Measurements from ENCODE around the gene AKTIP. TPM values are rescaled to one million over a fixed set of nuclear protein-coding genes. Genes with fewer than 3 reads are reported as not detected.

Gene AKTIP
- total and polyA plus RNA-seq, 2 of the 4 experiments (the other 2 are of a cell fraction): 17.7 to 19.9 TPM

GRCh38 chr16:53537626-53538025 is 34.6 kb upstream of the AKTIP start:
- no peak overlapping the region for H2BK120ac ChIP-seq (ENCODE audit: low read depth, low read length)

More at GRCh38 chr16:53537626-53538025, 34.6 kb upstream of the AKTIP start:
- dilution Hi-C loops (cut with HindIII; ENCODE audit: low sequenced_read_pairs, unreplicated experiment) (no loop called here), intact Hi-C loops (cut with micrococcal nuclease) (no loop called here), in situ Hi-C loops (cut with MboI; ENCODE audit: low sequenced_read_pairs) (no loop called here)
- H2AFZ ChIP-seq (replicated peaks; ENCODE audit: low read length, poor library complexity): no peak overlapping the region
- ChIA-PET CTCF (interaction anchor here (2.6 kb wide), 1 partner anchor 12 kb away, joined by 6 read pairs; no protein-coding TSS in a partner anchor), POLR2A (ENCODE audit: unreplicated experiment) (no interaction called here)
- H3K36me3 ChIP-seq (ENCODE audit: control insufficient read depth, insufficient read depth, low read length): no peaks in the 10 kb centered on the region
- H2BK20ac ChIP-seq (ENCODE audit: low read depth, low read length): no peak overlapping the region
- no peak for DNase-seq
- no TSS peak for BruUV-seq (replicated peaks)
- H3K9me3 ChIP-seq (ENCODE audit: control insufficient read depth, insufficient read depth, low read length): no peaks in the 10 kb centered on the region
- H2AK5ac ChIP-seq (ENCODE audit: low read depth, low read length): no peak overlapping the region
- H2BK5ac ChIP-seq (ENCODE audit: low read depth, low read length, poor library complexity, severe bottlenecking): no peak overlapping the region
- no peak overlapping the region for H3K18ac ChIP-seq (ENCODE audit: low read depth, low read length)
- no peak overlapping the region for H2AK9ac ChIP-seq (replicated peaks; ENCODE audit: low read depth, low read length, poor library complexity)
- no peak overlapping the region for H3K56ac ChIP-seq (ENCODE audit: extremely low read depth, insufficient read depth, low read length)
- H4K8ac ChIP-seq (ENCODE audit: low read depth in 2 of 2, low read length in 2 of 2): no peak overlapping the region
- H3K14ac ChIP-seq (replicated peaks; ENCODE audit: low read depth, low read length): no peak overlapping the region
- H3K4me2 ChIP-seq (ENCODE audit: low read depth, low read length): no peak overlapping the region
- no peak overlapping the region for H2BK15ac ChIP-seq (ENCODE audit: low read depth, low read length)
- no peak overlapping the region for H4K91ac ChIP-seq (ENCODE audit: insufficient read depth, low read depth, low read length)
- no peaks in the 10 kb centered on the region for H3K9me1 ChIP-seq (ENCODE audit: insufficient read depth, low read length)
- no peak overlapping the region for H3K9ac ChIP-seq (ENCODE audit: low read depth, low read length)
- H3K27ac ChIP-seq (ENCODE audit: insufficient read depth, low read length): no peak overlapping the region
- no peak overlapping the region for H3K23ac ChIP-seq (ENCODE audit: low read depth, low read length)
- WGBS, 2 experiments (ENCODE audit: extremely low coverage in 2 of 2, insufficient read length in 1 of 2): 14% methylated on average over 1 of the region's 5 CpGs; no CpG with 5 or more reads in 1 of the 2 experiments
- no peaks in the 10 kb centered on the region for H3K79me1 ChIP-seq (ENCODE audit: low read depth in 1 of 2, low read length in 2 of 2)
- TF ChIP-seq CTCF (conservative IDR thresholded peaks at IDR 0.05; ENCODE audit: low read depth, low read length) (no peak), CHD1 (IDR thresholded peaks at IDR 0.05; ENCODE audit: low read depth, low read length) (no peak)
- H4K5ac ChIP-seq (ENCODE audit: low read depth, low read length): no peak overlapping the region
- ATAC-seq (ENCODE audit: low read depth): no peak
- no peak overlapping the region for H3K4ac ChIP-seq (ENCODE audit: low read depth, low read length)
- peaks cover 6% of the 10 kb centered on the region for H3K27me3 ChIP-seq (ENCODE audit: control insufficient read depth, insufficient read depth, low read length)
- H3K4me1 ChIP-seq (ENCODE audit: control insufficient read depth, insufficient read depth, low read length): no peaks in the 10 kb centered on the region
- no peaks in the 10 kb centered on the region for H4K20me1 ChIP-seq (ENCODE audit: insufficient read depth, low read length)
- H3K4me3 ChIP-seq (ENCODE audit: insufficient read depth, low read depth, low read length): no peak overlapping the region
